Tibial artery (tissue), 4 donors: Measurements from ENCODE around the gene ECE2.
"Not testable (repeated sequence)": the region's sequence is repeated elsewhere in the genome, so short reads cannot be mapped to it uniquely, and the experiment has no call there.

Source experiments
- DNase-seq, 2 donors: peaks; one replicate each; pipeline ENCODE4 v3.0.0-alpha.2; 2019
- H3K27ac ChIP-seq, 2 donors: fragments of 200-600 bp; sonication (generic) in 1 of 2; 1 replicate in 1 of 2; 2 replicates in 1 of 2; pipeline ENCODE4 v1.5.1; 2018 to 2019; ENCODE audit warnings: mild to moderate bottlenecking in 1 of 2
- H3K27me3 ChIP-seq, 2 donors: fragments of 200-600 bp; sonication (generic) in 1 of 2; one replicate each; pipeline versions ENCODE4 v1.5.1 to v1.6.0; 2016 to 2019
- H3K36me3 ChIP-seq, 3 donors: fragments of 200-600 bp; sonication (generic) in 2 of 3; one replicate each; pipeline ENCODE4 v1.5.1; 2016 to 2019; ENCODE audit warnings: mild to moderate bottlenecking in 2 of 3
- H3K4me1 ChIP-seq, 4 donors: fragments of 200-600 bp; sonication (generic) in 2 of 4; 1 replicate in 3 of 4; 2 replicates in 1 of 4; pipeline ENCODE4 v1.5.1; 2016 to 2019
- H3K4me3 ChIP-seq, 2 donors: fragments of 200-600 bp; sonication (generic) in 1 of 2; 1 replicate in 1 of 2; 2 replicates in 1 of 2; pipeline ENCODE4 v1.5.1; 2018 to 2019; ENCODE audit warnings: mild to moderate bottlenecking in 2 of 2
- H3K9me3 ChIP-seq, 3 donors: fragments of 200-600 bp; sonication (generic) in 1 of 3; one replicate each; pipeline ENCODE4 v1.5.1; 2016 to 2019
- CTCF ChIP-seq, 2 experiments: fragments of 200-600 bp in 1 of 2; fragments of 450-650 bp in 1 of 2; IDR thresholded peaks; one replicate each; pipeline ENCODE4 v1.5.1; 2017 to 2019; ENCODE audit warnings: antibody characterized with exemption in 2 of 2, mild to moderate bottlenecking in 1 of 2, moderate library complexity in 1 of 2
- intact Hi-C: fragments of 100-400 bp; cut with DNase I; formaldehyde crosslinking; loops from one replicate; pipeline ENCODE4 v1.15.0; 2023; ENCODE audit warnings: low total_unique reads

Gene ECE2

GRCh38 chr3:184259878-184260723, 15.7 kb upstream of the ECE2 start:
- intact Hi-C loops, result loop anchor here (10.0 kb wide), 1 partner anchor 365 kb away; no protein-coding TSS in a partner anchor
- H3K9me3 ChIP-seq, result no peaks in the 10 kb centered on the region
- DNase-seq, result no peak
- peaks cover 0 to 35% (median 31%) of the 10 kb centered on the region in 4 donors for H3K4me1 ChIP-seq
- H3K36me3 ChIP-seq, result peaks cover 6 to 14% (median 7%) of the 10 kb centered on the region in 3 donors
- TF ChIP-seq CTCF (IDR thresholded peaks at IDR 0.05), result no peak
- H3K27me3 ChIP-seq, result peaks cover 0 to 75% of the 10 kb centered on the region in 2 donors
- H3K27ac ChIP-seq, result no peak overlapping the region
- peak overlapping the region in 1 of 2 donors; percentile 30 for H3K4me3 ChIP-seq

- no peak for DNase-seq
- Histone ChIP-seq H3K4me3 (peak overlapping the region; percentile 39 to 52), H3K27ac (no peak overlapping the region), H3K27me3 (peaks cover 0 to 72% of the 10 kb centered on the region in 2 donors), H3K9me3 (no peaks in the 10 kb centered on the region), H3K4me1 (peaks cover 0 to 35% (median 31%) of the 10 kb centered on the region in 4 donors), H3K36me3 (peaks cover 6 to 14% (median 7%) of the 10 kb centered on the region in 3 donors)
- intact Hi-C loops, result no loop called here
- TF ChIP-seq CTCF (IDR thresholded peaks at IDR 0.05), result no peak
Measured at GRCh38 chr3:184260724-184261269, 15.0 kb upstream of the ECE2 start.

GRCh38 chr3:184261270-184261853, 14.5 kb upstream of the ECE2 start, which contains the start of gene CAMK2N2:
CAMK2N2 (minus strand) TSS chr3:184261553; CDS start chr3:184261285, 268 bp downstream.
- peaks cover 0 to 73% of the 10 kb centered on the region in 2 donors for H3K27me3 ChIP-seq
- peak in 1 of 2 donors; percentile 69 for DNase-seq
- H3K27ac ChIP-seq, result no peak within 1 kb of the TSS
- no peak for TF ChIP-seq CTCF (IDR thresholded peaks at IDR 0.05)
- peaks cover 6 to 14% (median 7%) of the 10 kb centered on the region in 3 donors for H3K36me3 ChIP-seq
- H3K4me3 ChIP-seq, result peak within 1 kb of the TSS; percentile 39 to 52
- no peaks in the 10 kb centered on the region for H3K9me3 ChIP-seq
- intact Hi-C loops, result no loop called here
- peaks cover 0 to 35% (median 31%) of the 10 kb centered on the region in 4 donors for H3K4me1 ChIP-seq

GRCh38 chr3:184261854-184262763, 13.7 kb upstream of the ECE2 start:
- Histone ChIP-seq H3K4me1 (peaks cover 0 to 35% (median 31%) of the 10 kb centered on the region in 4 donors), H3K27me3 (peaks cover 0 to 75% of the 10 kb centered on the region in 2 donors), H3K27ac (no peak overlapping the region), H3K36me3 (peaks cover 6 to 14% (median 7%) of the 10 kb centered on the region in 3 donors), H3K4me3 (peak overlapping the region; percentile 39 to 52), H3K9me3 (no peaks in the 10 kb centered on the region)
- no peak for DNase-seq
- TF ChIP-seq CTCF (IDR thresholded peaks at IDR 0.05), result no peak
- intact Hi-C loops, result no loop called here

- Histone ChIP-seq H3K9me3 (no peaks in the 10 kb centered on the region), H3K36me3 (peaks cover 6 to 9% (median 6%) of the 10 kb centered on the region in 3 donors), H3K27me3 (peaks cover 0 to 70% of the 10 kb centered on the region in 2 donors), H3K27ac (no peak overlapping the region), H3K4me1 (peaks cover 0 to 35% (median 31%) of the 10 kb centered on the region in 4 donors), H3K4me3 (no peak overlapping the region)
- no peak for DNase-seq
- intact Hi-C loops, result no loop called here
- no peak for TF ChIP-seq CTCF (IDR thresholded peaks at IDR 0.05)
Measured at GRCh38 chr3:184262764-184263179, 13.1 kb upstream of the ECE2 start.

GRCh38 chr3:184267249-184267648, 8.6 kb upstream of the ECE2 start:
- H3K27ac ChIP-seq, intact Hi-C loops: not testable (repeated sequence)

More at GRCh38 chr3:184267249-184267648, 8.6 kb upstream of the ECE2 start:
- H3K4me1 ChIP-seq, H3K36me3 ChIP-seq, H3K4me3 ChIP-seq, H3K9me3 ChIP-seq, DNase-seq: not testable (repeated sequence)
- H3K27me3 ChIP-seq, result peaks cover 0 to 32% of the 10 kb centered on the region in 2 donors
